ENCODE data around the gene RUSC2.
"Not testable (repeated sequence)": the region's sequence is repeated elsewhere in the genome, so short reads cannot be mapped to it uniquely, and the experiment has no call there.

RUSC2 gene, protein sequence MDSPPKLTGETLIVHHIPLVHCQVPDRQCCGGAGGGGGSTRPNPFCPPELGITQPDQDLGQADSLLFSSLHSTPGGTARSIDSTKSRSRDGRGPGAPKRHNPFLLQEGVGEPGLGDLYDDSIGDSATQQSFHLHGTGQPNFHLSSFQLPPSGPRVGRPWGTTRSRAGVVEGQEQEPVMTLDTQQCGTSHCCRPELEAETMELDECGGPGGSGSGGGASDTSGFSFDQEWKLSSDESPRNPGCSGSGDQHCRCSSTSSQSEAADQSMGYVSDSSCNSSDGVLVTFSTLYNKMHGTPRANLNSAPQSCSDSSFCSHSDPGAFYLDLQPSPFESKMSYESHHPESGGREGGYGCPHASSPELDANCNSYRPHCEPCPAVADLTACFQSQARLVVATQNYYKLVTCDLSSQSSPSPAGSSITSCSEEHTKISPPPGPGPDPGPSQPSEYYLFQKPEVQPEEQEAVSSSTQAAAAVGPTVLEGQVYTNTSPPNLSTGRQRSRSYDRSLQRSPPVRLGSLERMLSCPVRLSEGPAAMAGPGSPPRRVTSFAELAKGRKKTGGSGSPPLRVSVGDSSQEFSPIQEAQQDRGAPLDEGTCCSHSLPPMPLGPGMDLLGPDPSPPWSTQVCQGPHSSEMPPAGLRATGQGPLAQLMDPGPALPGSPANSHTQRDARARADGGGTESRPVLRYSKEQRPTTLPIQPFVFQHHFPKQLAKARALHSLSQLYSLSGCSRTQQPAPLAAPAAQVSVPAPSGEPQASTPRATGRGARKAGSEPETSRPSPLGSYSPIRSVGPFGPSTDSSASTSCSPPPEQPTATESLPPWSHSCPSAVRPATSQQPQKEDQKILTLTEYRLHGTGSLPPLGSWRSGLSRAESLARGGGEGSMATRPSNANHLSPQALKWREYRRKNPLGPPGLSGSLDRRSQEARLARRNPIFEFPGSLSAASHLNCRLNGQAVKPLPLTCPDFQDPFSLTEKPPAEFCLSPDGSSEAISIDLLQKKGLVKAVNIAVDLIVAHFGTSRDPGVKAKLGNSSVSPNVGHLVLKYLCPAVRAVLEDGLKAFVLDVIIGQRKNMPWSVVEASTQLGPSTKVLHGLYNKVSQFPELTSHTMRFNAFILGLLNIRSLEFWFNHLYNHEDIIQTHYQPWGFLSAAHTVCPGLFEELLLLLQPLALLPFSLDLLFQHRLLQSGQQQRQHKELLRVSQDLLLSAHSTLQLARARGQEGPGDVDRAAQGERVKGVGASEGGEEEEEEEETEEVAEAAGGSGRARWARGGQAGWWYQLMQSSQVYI (N-terminal part only)

DNA sequence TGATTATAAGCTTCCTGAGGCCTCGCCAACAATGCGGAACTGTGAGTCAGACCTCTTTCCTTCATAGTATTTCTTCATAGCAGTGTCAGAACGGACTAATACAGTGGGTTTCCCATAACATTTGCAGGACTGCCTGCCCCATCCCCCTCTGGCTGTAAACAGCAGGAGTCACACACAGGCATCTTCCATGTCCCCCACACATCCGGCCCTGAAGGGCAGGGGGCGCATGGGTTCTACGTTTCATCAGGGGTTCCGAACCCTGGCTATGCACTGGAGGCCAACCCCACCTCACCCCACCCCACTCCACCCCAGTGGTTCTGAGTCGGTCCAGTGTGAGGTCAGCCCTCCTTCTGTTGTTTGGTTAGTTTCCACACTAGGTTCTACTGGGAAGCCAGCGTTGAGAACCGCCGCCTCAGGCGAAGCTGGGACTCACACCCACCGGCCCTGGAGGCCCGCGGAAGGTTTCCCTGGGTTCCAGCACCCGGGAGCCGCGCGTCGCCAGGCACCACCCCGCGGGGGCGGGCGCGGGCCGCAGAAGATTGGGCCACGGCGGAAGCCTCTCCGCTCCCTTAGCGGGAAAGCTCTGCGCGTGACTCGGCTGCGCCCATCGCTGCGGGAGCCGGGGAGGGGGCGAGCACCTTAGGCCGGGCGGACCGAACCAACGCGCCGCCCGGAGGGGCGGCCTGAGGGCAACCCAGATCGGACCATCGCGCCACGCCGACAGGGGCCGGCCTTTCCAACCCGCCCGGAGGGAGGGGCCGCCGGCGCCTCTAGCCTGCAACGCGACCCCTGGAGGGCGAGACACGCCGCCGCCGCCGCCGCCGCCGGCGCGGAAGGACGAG is at the start of gene RUSC2:
Gene RUSC2 (plus strand): TSS at position 799 of the 842 bp plus-strand sequence. CDS start 56,411 bp downstream, outside the sequence.
- FAIRE-seq = no peak

- no peak for FAIRE-seq
These were observed 43.9 kb upstream of the RUSC2 start for GRCh38 chr9:35446012-35446411.

- no peak for FAIRE-seq
These were observed 41.4 kb upstream of the RUSC2 start for GRCh38 chr9:35448496-35448895.

GRCh38 chr9:35452481-35452880 is 37.4 kb upstream of the RUSC2 start:
- FAIRE-seq = no peak

DNA sequence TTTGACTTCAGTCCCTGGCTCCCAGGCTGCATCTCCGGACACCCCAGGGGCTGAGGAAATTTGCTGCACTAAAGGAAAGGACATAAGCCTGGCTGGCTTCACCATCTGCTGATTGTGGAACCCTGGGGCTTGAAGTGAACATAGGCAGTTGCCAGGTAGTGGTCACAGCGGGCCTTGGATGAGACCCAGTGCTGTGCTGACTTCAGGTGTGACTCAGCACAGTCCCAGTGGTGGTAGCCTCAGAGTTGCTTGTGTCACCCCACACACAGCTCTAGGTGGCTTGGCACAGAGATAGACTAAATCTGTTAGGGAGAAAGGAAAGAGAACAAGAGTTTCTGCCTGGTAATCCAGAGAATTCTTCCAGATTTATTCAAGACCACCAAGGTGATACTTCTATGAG is 36.1 kb upstream of the RUSC2 start:
- FAIRE-seq = no peak

GRCh38 chr9:35464141-35465025 is 25.5 kb upstream of the RUSC2 start:
- FAIRE-seq = no peak

DNA sequence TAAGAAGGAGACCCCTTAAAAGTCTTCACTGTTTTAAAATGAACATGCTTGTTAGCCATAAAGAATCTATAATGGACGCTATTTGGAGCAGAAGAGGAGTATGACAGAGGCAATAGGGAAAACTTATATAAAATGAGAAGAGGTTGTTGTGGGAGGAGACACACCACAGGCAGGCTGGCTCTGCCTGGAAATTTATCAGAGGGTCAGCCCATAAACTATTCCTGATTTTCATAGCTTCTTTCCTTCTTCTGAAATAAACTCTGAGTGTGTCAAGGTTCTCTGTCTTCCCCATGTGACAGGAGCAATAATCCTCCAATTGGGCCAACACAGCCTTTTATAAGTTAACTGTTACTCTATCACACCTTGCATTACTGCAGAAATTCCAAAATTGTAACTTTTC is 19.6 kb upstream of the RUSC2 start:
- no peak for FAIRE-seq

GRCh38 chr9:35470894-35471293 is 19.0 kb upstream of the RUSC2 start:
- no peak for FAIRE-seq

- FAIRE-seq = no peak
These were observed 13.3 kb upstream of the RUSC2 start for GRCh38 chr9:35476596-35476995.

- not testable (repeated sequence) for FAIRE-seq
These were observed 12.6 kb upstream of the RUSC2 start for GRCh38 chr9:35477211-35477855.

- no peak for FAIRE-seq
These were observed 11.0 kb upstream of the RUSC2 start for GRCh38 chr9:35478871-35479270.

DNA sequence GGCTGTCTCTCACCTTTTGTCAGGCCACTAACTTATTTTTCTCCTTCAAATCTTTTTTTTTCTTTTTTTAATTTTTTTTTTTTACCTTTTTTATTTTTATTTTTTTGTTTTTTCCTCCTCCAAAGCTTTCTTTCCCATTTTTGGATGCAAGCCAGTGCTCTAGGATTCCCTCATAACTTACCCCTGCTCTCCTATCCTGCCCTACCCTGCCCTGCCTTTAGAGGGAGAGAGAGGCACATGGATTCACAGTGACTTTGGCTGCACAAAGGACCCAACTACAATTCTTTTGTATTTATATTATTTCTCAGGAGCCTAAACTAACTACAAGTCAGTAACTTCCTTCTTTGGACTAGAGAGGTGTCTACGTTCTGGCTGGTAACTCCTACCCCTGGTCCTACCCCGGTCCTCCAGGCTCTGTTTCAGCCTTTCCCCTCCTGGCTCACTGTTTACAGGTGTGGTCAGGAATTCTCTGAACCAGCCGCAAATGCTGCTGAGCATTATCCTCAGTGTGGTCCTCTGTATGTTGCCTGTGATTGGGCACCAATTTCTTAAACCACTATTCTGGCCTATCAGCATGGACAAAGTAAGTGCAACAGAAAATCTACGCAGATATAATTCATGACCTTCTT is 8.4 kb upstream of the RUSC2 start:
- FAIRE-seq = no peak

DNA sequence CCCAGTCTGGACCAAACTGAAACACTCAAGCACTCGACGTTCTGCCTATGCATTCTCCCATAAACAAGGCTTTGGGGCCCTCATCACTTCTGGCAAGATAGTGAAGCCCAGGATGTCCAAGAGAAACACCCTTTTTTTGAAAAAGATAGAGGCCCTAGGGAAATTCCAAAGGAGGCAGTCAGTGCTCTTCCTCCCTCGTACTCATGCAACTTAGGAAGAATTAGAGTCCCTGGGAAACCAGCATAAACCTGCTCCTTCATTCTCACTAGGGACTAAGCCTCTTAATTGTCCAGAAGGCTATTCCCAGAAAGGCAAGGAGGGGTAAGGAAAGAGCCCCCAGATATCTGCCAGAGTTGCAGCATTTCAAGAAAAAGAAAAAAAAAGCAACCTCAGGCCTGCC is 7.8 kb upstream of the RUSC2 start:
- FAIRE-seq = no peak

- FAIRE-seq = no peak
These were observed 5.5 kb upstream of the RUSC2 start for GRCh38 chr9:35484406-35484805.

DNA sequence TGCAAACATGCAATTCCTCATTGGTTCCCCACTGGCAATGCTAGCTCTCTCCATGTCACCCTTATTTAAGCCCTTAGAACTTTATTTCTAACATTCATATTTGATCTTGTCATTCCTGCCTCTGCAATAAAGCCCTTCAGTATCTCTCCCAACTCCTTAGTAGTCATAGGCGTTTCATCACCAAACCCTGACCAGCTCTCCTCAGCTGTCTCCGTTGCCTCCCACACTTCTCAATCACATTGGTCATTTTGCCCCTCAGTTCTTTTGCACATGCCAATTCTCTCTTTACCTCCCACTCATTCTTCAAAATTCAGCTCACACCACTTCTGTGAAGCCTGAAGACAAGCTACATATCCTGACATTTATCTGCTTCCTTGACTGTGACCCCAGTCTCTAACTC is 2.8 kb upstream of the RUSC2 start:
- no peak for FAIRE-seq

DNA sequence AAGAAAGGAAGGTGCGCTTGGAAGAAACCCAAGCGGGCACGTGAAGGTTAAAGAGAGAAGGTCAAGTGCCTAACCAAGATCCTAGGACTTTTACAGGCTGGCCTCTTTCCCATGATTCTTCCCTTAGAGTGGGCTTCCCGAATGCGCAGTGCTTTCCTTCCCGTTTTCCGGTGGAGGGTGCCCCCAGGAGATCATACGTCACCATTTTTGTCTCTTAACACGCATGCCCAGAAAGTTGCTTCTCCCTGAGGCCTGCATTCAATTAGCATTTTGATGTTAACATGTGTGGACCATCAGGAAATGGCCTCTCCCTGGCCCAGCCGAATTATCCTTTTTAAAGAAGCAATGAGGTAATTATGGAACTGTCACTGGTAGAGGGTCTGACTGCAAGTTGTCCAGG is 1.9 kb upstream of the RUSC2 start:
- no peak for FAIRE-seq

GRCh38 chr9:35488566-35489312 is 1.2 kb upstream of the RUSC2 start:
- FAIRE-seq = no peak

DNA sequence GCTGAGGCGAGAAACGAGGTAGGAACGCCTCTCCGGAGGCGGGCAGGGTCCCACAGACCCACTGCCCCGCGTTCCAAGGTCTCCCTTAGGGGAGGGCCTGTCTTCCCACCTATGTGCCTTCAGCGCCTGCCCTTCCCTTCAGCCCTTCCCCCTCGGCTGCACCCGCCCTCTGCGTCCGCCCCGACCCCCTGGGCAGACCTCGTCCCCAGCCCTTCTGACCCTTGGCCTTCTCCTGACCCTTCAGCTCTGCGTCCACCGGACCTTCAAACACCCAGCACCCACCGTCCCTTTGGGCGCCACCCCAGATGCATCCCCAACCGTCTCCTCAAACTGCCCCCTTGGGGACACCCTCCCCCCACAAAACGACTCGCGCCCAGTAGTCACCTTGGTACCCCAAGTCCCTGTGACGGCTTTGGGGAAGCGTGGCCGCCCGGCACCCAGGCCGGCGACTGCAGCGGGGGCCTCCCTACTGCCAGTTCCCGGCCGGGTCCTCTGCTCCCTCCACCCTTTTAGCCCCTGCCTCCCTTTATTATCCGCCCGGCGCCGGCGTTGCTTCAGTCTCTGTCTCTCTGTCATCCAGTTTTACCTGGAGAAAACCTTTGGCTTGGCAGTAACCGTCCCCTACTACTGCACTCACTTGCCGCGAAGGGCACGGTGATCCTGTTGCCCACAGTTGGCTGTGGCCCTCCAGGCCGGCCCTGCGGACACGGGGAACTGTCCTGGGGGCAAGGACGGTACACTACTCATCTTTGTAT is 421 bp downstream of the RUSC2 start:
- FAIRE-seq = no peak

Measured in colon (tissue), 2 donors.